ENCODE measurements around the gene FGFR3. TPM values are rescaled to one million over a fixed set of nuclear protein-coding genes. Genes with fewer than 3 reads are reported as not detected.

The FGFR3 gene
- total RNA-seq, 1 experiment from 2014 or later = 8.2 TPM

DNA sequence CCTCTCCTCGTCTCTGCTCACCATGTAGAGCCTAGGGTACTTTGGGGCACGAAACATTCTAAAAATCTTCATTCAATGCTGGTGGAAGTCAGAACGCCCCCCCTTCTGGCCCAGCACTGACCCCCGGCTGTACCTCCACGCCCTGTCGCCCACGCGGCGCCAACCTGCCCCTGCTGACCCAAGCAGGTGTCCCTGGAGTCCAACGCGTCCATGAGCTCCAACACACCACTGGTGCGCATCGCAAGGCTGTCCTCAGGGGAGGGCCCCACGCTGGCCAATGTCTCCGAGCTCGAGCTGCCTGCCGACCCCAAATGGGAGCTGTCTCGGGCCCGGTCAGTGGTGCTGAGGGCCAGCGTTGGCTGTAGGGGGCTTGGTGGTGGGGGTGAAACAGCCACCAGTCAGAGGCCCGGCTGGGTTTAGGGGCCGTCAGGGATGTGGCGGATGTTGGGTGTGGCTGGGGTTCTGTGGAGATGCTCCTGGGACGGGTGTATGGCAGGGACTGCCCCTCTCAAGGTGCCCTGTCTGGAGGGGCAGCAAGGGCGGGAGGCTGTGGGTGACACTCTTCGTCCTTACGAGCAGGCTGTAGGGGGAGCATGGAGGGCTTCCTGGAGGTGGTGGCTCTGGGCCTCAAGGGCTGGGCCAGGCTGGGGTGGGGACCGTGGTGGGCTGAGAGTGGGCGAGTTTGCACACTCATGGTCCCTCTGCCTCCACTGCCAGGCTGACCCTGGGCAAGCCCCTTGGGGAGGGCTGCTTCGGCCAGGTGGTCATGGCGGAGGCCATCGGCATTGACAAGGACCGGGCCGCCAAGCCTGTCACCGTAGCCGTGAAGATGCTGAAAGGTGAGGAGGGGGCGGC lies 11.8 kb downstream of the FGFR3 start:
- POLR2A ChIA-PET = interaction anchor here (0.6 kb wide), 1 partner anchor 74 kb away, joined by 6 read pairs; no protein-coding TSS in a partner anchor
- DNase-seq (ENCODE audit: low read depth, low spot score) = no peak
- ATAC-seq = no peak
- TF ChIP-seq, protein P1, sequence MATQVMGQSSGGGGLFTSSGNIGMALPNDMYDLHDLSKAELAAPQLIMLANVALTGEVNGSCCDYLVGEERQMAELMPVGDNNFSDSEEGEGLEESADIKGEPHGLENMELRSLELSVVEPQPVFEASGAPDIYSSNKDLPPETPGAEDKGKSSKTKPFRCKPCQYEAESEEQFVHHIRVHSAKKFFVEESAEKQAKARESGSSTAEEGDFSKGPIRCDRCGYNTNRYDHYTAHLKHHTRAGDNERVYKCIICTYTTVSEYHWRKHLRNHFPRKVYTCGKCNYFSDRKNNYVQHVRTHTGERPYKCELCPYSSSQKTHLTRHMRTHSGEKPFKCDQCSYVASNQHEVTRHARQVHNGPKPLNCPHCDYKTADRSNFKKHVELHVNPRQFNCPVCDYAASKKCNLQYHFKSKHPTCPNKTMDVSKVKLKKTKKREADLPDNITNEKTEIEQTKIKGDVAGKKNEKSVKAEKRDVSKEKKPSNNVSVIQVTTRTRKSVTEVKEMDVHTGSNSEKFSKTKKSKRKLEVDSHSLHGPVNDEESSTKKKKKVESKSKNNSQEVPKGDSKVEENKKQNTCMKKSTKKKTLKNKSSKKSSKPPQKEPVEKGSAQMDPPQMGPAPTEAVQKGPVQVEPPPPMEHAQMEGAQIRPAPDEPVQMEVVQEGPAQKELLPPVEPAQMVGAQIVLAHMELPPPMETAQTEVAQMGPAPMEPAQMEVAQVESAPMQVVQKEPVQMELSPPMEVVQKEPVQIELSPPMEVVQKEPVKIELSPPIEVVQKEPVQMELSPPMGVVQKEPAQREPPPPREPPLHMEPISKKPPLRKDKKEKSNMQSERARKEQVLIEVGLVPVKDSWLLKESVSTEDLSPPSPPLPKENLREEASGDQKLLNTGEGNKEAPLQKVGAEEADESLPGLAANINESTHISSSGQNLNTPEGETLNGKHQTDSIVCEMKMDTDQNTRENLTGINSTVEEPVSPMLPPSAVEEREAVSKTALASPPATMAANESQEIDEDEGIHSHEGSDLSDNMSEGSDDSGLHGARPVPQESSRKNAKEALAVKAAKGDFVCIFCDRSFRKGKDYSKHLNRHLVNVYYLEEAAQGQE (IDR thresholded peaks at IDR 0.05; ENCODE audit: insufficient read depth in 1 of 2, low read depth in 2 of 2, low read length in 1 of 2) = no peak
- TF ChIP-seq SIN3A (IDR thresholded peaks at IDR 0.05; ENCODE audit: borderline replicate concordance, insufficient read depth, low read depth, low read length) (no peak), TCF7L2 (IDR thresholded peaks at IDR 0.05; ENCODE audit: low read depth, low read length) (no peak), POLR2AphosphoS5 (IDR thresholded peaks at IDR 0.05; ENCODE audit: low read depth, low read length) (no peak)
- TF ChIP-seq, protein P2, sequence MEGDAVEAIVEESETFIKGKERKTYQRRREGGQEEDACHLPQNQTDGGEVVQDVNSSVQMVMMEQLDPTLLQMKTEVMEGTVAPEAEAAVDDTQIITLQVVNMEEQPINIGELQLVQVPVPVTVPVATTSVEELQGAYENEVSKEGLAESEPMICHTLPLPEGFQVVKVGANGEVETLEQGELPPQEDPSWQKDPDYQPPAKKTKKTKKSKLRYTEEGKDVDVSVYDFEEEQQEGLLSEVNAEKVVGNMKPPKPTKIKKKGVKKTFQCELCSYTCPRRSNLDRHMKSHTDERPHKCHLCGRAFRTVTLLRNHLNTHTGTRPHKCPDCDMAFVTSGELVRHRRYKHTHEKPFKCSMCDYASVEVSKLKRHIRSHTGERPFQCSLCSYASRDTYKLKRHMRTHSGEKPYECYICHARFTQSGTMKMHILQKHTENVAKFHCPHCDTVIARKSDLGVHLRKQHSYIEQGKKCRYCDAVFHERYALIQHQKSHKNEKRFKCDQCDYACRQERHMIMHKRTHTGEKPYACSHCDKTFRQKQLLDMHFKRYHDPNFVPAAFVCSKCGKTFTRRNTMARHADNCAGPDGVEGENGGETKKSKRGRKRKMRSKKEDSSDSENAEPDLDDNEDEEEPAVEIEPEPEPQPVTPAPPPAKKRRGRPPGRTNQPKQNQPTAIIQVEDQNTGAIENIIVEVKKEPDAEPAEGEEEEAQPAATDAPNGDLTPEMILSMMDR (IDR thresholded peaks at IDR 0.05) = no peak
- intact Hi-C loops (cut with micrococcal nuclease; ENCODE audit: unreplicated experiment) (no loop called here), in situ Hi-C loops (cut with HindIII; ENCODE audit: low pct_unique_long_range_greater_than_20kb, low sequenced_read_pairs) (no loop called here)
- Histone ChIP-seq H3K27ac (ENCODE audit: low read length) (no peak overlapping the region), H3K4me3 (ENCODE audit: low read depth in 2 of 2, low read length in 2 of 2) (no peak overlapping the region), H3K36me3 (ENCODE audit: control insufficient read depth, insufficient read depth, low read length) (no peaks in the 10 kb centered on the region), H3K9me3 (ENCODE audit: control insufficient read depth, insufficient read depth, low read depth, low read length) (no peaks in the 10 kb centered on the region), H3K4me1 (ENCODE audit: control insufficient read depth, insufficient read depth, low read length) (no peaks in the 10 kb centered on the region), H3K27me3 (ENCODE audit: control insufficient read depth, insufficient read depth, low read length) (no peaks in the 10 kb centered on the region)
- BruUV-seq (replicated peaks) = no TSS peak
- CTCF ChIA-PET = interaction anchor here (1.2 kb wide), 1 partner anchor 57 kb away, joined by 4 read pairs; no protein-coding TSS in a partner anchor

DNA sequence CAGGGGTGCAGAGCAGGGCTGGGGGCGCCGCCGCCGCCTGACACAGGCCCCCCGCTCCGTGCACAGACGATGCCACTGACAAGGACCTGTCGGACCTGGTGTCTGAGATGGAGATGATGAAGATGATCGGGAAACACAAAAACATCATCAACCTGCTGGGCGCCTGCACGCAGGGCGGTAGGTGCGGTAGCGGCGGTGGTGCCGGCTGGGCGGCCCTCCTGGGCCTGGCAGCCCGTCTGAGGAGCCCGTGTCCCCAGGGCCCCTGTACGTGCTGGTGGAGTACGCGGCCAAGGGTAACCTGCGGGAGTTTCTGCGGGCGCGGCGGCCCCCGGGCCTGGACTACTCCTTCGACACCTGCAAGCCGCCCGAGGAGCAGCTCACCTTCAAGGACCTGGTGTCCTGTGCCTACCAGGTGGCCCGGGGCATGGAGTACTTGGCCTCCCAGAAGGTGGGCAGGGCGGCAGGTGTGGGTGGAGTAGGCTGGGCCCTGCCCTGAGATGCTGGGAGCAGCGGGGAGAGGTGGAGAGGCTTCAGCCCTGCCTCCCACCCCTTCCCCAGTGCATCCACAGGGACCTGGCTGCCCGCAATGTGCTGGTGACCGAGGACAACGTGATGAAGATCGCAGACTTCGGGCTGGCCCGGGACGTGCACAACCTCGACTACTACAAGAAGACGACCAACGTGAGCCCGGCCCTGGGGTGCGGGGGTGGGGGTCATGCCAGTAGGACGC lies 12.6 kb downstream of the FGFR3 start:
- Histone ChIP-seq H3K9me3 (ENCODE audit: control insufficient read depth, insufficient read depth, low read depth, low read length) (no peaks in the 10 kb centered on the region), H3K27ac (ENCODE audit: low read length) (no peak overlapping the region), H3K27me3 (ENCODE audit: control insufficient read depth, insufficient read depth, low read length) (no peaks in the 10 kb centered on the region), H3K4me3 (ENCODE audit: low read depth in 2 of 2, low read length in 2 of 2) (no peak overlapping the region), H3K36me3 (ENCODE audit: control insufficient read depth, insufficient read depth, low read length) (no peaks in the 10 kb centered on the region), H3K4me1 (ENCODE audit: control insufficient read depth, insufficient read depth, low read length) (no peaks in the 10 kb centered on the region)
- in situ Hi-C loops (cut with HindIII; ENCODE audit: low pct_unique_long_range_greater_than_20kb, low sequenced_read_pairs) (no loop called here), intact Hi-C loops (cut with micrococcal nuclease; ENCODE audit: unreplicated experiment) (no loop called here)
- ATAC-seq (no peak), DNase-seq (ENCODE audit: low read depth, low spot score) (no peak)
- no TSS peak for BruUV-seq (replicated peaks)
- POLR2A ChIA-PET = no interaction called here
- CTCF ChIA-PET = no interaction called here
- TF ChIP-seq, protein P2 (IDR thresholded peaks at IDR 0.05) = no peak
- TF ChIP-seq SIN3A (IDR thresholded peaks at IDR 0.05; ENCODE audit: borderline replicate concordance, insufficient read depth, low read depth, low read length) = no peak
- TF ChIP-seq, protein P1 (IDR thresholded peaks at IDR 0.05; ENCODE audit: insufficient read depth in 1 of 2, low read depth in 2 of 2, low read length in 1 of 2) = no peak
- no peak for TF ChIP-seq TCF7L2 (IDR thresholded peaks at IDR 0.05; ENCODE audit: low read depth, low read length)
- no peak for TF ChIP-seq POLR2AphosphoS5 (IDR thresholded peaks at IDR 0.05; ENCODE audit: low read depth, low read length)
